ENCODE measurements around the gene EML4.
"Not testable (repeated sequence)": the region's sequence is repeated elsewhere in the genome, so short reads cannot be mapped to it uniquely, and the experiment has no call there.

EML4 gene

GRCh38 chr2:42338567-42339190 is 169.5 kb downstream of the EML4 start:
- DNase-seq, result no peak

GRCh38 chr2:42339191-42339912 is 170.2 kb downstream of the EML4 start:
- no peak for DNase-seq

GRCh38 chr2:42340045-42340937 is 171.1 kb downstream of the EML4 start:
- no peak for DNase-seq

GRCh38 chr2:42340938-42341636 is 171.9 kb downstream of the EML4 start:
- DNase-seq, result no peak

- DNase-seq, result no peak
These were observed 173.1 kb downstream of the EML4 start for GRCh38 chr2:42342061-42342794.

GRCh38 chr2:42342795-42343241 is 173.7 kb downstream of the EML4 start:
- no peak for DNase-seq

GRCh38 chr2:42345986-42346385 is 176.8 kb downstream of the EML4 start:
- DNase-seq, result no peak

- not testable (repeated sequence) for DNase-seq
These were observed 177.7 kb downstream of the EML4 start for GRCh38 chr2:42346856-42347255.

- DNase-seq, result not testable (repeated sequence)
These were observed 178.4 kb downstream of the EML4 start for GRCh38 chr2:42347518-42347917.

GRCh38 chr2:42348113-42348805 is 179.1 kb downstream of the EML4 start:
- no peak for DNase-seq

GRCh38 chr2:42350434-42351063 is 181.4 kb downstream of the EML4 start:
- no peak for DNase-seq

- no peak for DNase-seq
These were observed 182.7 kb downstream of the EML4 start for GRCh38 chr2:42351864-42352263.

GRCh38 chr2:42353792-42354429 is 184.8 kb downstream of the EML4 start:
- no peak for DNase-seq

- no peak for DNase-seq
These were observed 190.3 kb downstream of the EML4 start for GRCh38 chr2:42359304-42359964.

GRCh38 chr2:42359965-42360483 is 190.9 kb downstream of the EML4 start:
- DNase-seq, result no peak

- peak; percentile 47 for DNase-seq
These were observed 191.3 kb downstream of the EML4 start for GRCh38 chr2:42360493-42360889.

- peak; percentile 99 for DNase-seq
These were observed 192.0 kb downstream of the EML4 start, which contains the start of gene COX7A2L for GRCh38 chr2:42360890-42361727. Gene COX7A2L (minus strand): TSS chr2:42361217. CDS start chr2:42361161, 56 bp downstream.

- no peak for DNase-seq
These were observed 192.7 kb downstream of the EML4 start for GRCh38 chr2:42361728-42362283.
